ENCODE measurements around the gene TBC1D22A.

GRCh38 chr22:47045691-47046410, 283.4 kb downstream of the TBC1D22A start:
- no peak for TF ChIP-seq CTCF (conservative IDR thresholded peaks at IDR 0.05; ENCODE audit: low read length)
- no peak for TF ChIP-seq EZH2phosphoT487 (IDR thresholded peaks at IDR 0.05; ENCODE audit: borderline replicate concordance, low read depth, low read length)

Measured in OCI-LY7 (cell line).